NCI-H1930 (cell line): ENCODE data around the gene CGB3.
A peak's percentile ranks its signal among the peaks of the same experiment; 100 is the strongest.

ENCODE experiments used
- DNase-seq, 2 experiments: peaks; one replicate each; lab custom pipeline; 2025; lab: John Stamatoyannopoulos, UW

CGB3 gene

GRCh38 chr19:49016067-49016839, 7.9 kb downstream of the CGB3 start:
- no peak for DNase-seq

- DNase-seq, result no peak
Measured at GRCh38 chr19:49014870-49015255, 9.3 kb downstream of the CGB3 start.

GRCh38 chr19:49014123-49014869, 9.8 kb downstream of the CGB3 start:
- DNase-seq, result no peak

GRCh38 chr19:49011194-49011593, 12.9 kb downstream of the CGB3 start:
- no peak for DNase-seq

- DNase-seq, result no peak
Measured at GRCh38 chr19:49010453-49010852, 13.7 kb downstream of the CGB3 start.

GRCh38 chr19:49009828-49010227, 14.3 kb downstream of the CGB3 start:
- no peak for DNase-seq

- no peak for DNase-seq
Measured at GRCh38 chr19:49006905-49007304, 17.2 kb downstream of the CGB3 start.

GRCh38 chr19:49004964-49005614, 19.0 kb downstream of the CGB3 start:
- no peak for DNase-seq

GRCh38 chr19:49004133-49004532, 20.0 kb downstream of the CGB3 start:
- DNase-seq, result no peak

- DNase-seq, result no peak
Measured at GRCh38 chr19:48999481-49000325, 24.4 kb downstream of the CGB3 start.

- DNase-seq, result peak; percentile 40 to 63
Measured at GRCh38 chr19:48997972-48998371, 26.2 kb downstream of the CGB3 start.

- no peak for DNase-seq
Measured at GRCh38 chr19:48994035-48994386, 30.1 kb downstream of the CGB3 start.

GRCh38 chr19:48993175-48994034, 30.7 kb downstream of the CGB3 start, which contains the start of the genes GYS1 and RUVBL2:
TSS of gene GYS1 (minus strand) at chr19:48993309. CDS start at chr19:48993112, 197 bp downstream.
TSS of gene RUVBL2 (plus strand) at chr19:48993887. CDS start at chr19:48993912, 25 bp downstream.
- peak; percentile 100 for DNase-seq

GRCh38 chr19:48992581-48993174, 31.5 kb downstream of the CGB3 start:
- no peak for DNase-seq

GRCh38 chr19:48991873-48992580, 32.1 kb downstream of the CGB3 start:
- DNase-seq, result no peak

GRCh38 chr19:48991011-48991609, 33.0 kb downstream of the CGB3 start:
- no peak for DNase-seq

GRCh38 chr19:48990400-48990799, 33.7 kb downstream of the CGB3 start:
- DNase-seq, result no peak

GRCh38 chr19:48989701-48990291, 34.3 kb downstream of the CGB3 start:
- DNase-seq, result no peak

- DNase-seq, result no peak
Measured at GRCh38 chr19:48988860-48989259, 35.3 kb downstream of the CGB3 start.
